GM23338 (cell line): ENCODE results near the gene NIPSNAP3A. TPM values are rescaled to one million over a fixed set of nuclear protein-coding genes. Genes with fewer than 3 reads are reported as not detected.
"Not testable (repeated sequence)": the region's sequence is repeated elsewhere in the genome, so short reads cannot be mapped to it uniquely, and the experiment has no call there.

Source experiments
- ATAC-seq: fragments of 200-7000 bp; cut with Tn5 transposase; 3 replicates; pipeline ENCODE4 v1.9.1; 2020
- DNase-seq: peaks from one replicate; pipeline ENCODE4 v3.0.0-alpha.2; 2015; ENCODE audit warnings: low spot score
- H2AFZ ChIP-seq: fragments of 200-600 bp; sonication (generic); 2 replicates; pipeline ENCODE4 v1.8.0; 2016; ENCODE audit warnings: antibody characterized with exemption, mild to moderate bottlenecking, moderate library complexity
- H3F3A ChIP-seq: fragments of 200-600 bp; sonication (generic); replicated peaks from 2 replicates; pipeline ENCODE4 v1.8.0; 2017; ENCODE audit warnings: antibody characterized with exemption, mixed run types, low read depth
- H3K27ac ChIP-seq: fragments of 200-600 bp; sonication (generic); 2 replicates; pipeline ENCODE4 v1.6.1; 2016; ENCODE audit warnings: low read depth
- H3K27me3 ChIP-seq: fragments of 200-600 bp; sonication (generic); 2 replicates; pipeline ENCODE4 v1.8.0; 2016; ENCODE audit warnings: mild to moderate bottlenecking, mixed run types, moderate library complexity; ENCODE audit not compliant: insufficient read depth
- H3K36me3 ChIP-seq: fragments of 200-600 bp; sonication (generic); 2 replicates; pipeline ENCODE4 v1.8.0; 2016; ENCODE audit warnings: mild to moderate bottlenecking; ENCODE audit not compliant: insufficient read depth
- H3K4me1 ChIP-seq: fragments of 200-600 bp; sonication (generic); 2 replicates; pipeline ENCODE4 v1.8.0; 2016; ENCODE audit warnings: mild to moderate bottlenecking, moderate library complexity; ENCODE audit not compliant: insufficient read depth
- H3K4me2 ChIP-seq: fragments of 200-600 bp; sonication (generic); 2 replicates; pipeline ENCODE4 v1.7.1; 2017; ENCODE audit warnings: mixed run types
- H3K4me3 ChIP-seq: fragments of 200-600 bp; sonication (generic); 2 replicates; pipeline ENCODE4 v1.6.1; 2016; ENCODE audit warnings: mixed run types
- H3K79me2 ChIP-seq: fragments of 200-600 bp; sonication (generic); replicated peaks from 2 replicates; pipeline ENCODE4 v1.8.0; 2017; ENCODE audit warnings: mild to moderate bottlenecking; ENCODE audit not compliant: insufficient read depth
- H3K9me2 ChIP-seq: fragments of 200-600 bp; sonication (generic); 2 replicates; pipeline ENCODE4 v1.8.0; 2017; ENCODE audit not compliant: insufficient read depth
- H4K20me1 ChIP-seq: fragments of 200-600 bp; sonication (generic); replicated peaks from 2 replicates; pipeline ENCODE4 v1.8.0; 2017; ENCODE audit warnings: mild to moderate bottlenecking; ENCODE audit not compliant: insufficient read depth
- H3K27ac Mint-ChIP-seq: 2 replicates; pipeline ENCODE4 v1.8.0; 2020; ENCODE audit warnings: inconsistent platforms, mild to moderate bottlenecking, moderate library complexity, mixed read lengths
- H3K27me3 Mint-ChIP-seq: 3 replicates; pipeline ENCODE4 v1.8.0; 2022; ENCODE audit warnings: low read depth, mild to moderate bottlenecking, moderate library complexity, mixed read lengths, inconsistent platforms; ENCODE audit not compliant: insufficient read depth, poor library complexity
- H3K36me3 Mint-ChIP-seq: 3 replicates; pipeline ENCODE4 v1.8.0; 2021; ENCODE audit warnings: low read depth, mild to moderate bottlenecking, inconsistent platforms, moderate library complexity, mixed read lengths
- H3K4me1 Mint-ChIP-seq: 3 replicates; pipeline ENCODE4 v1.8.0; 2020; ENCODE audit warnings: mild to moderate bottlenecking, inconsistent platforms, mixed read lengths
- H3K4me3 Mint-ChIP-seq: 3 replicates; pipeline ENCODE4 v1.8.0; 2021; ENCODE audit warnings: moderate library complexity, mild to moderate bottlenecking, inconsistent platforms, mixed read lengths
- H3K9me3 Mint-ChIP-seq: 3 replicates; pipeline ENCODE4 v1.8.0; 2020; ENCODE audit warnings: moderate library complexity, mild to moderate bottlenecking, inconsistent platforms, mixed read lengths
- CREB1 ChIP-seq: fragments of 250-450 bp; sonication (Bioruptor Pico); IDR thresholded peaks from 2 replicates; pipeline ENCODE4 v1.5.0; 2020; ENCODE audit warnings: low read depth, mild to moderate bottlenecking, moderate library complexity
- EZH2phosphoT487 ChIP-seq: fragments of 200-600 bp; sonication (generic); IDR thresholded peaks from one replicate; pipeline ENCODE4 v1.8.1; 2018; ENCODE audit warnings: antibody characterized with exemption; ENCODE audit not compliant: unreplicated experiment
- JUNB ChIP-seq: IDR thresholded peaks from one replicate; pipeline ENCODE4 v1.6.1; 2016; ENCODE audit warnings: antibody characterized with exemption; ENCODE audit not compliant: unreplicated experiment
- NANOG ChIP-seq: IDR thresholded peaks from 2 replicates; pipeline ENCODE4 v1.6.1; 2016; ENCODE audit warnings: antibody characterized with exemption, borderline replicate concordance
- polyA plus RNA-seq: library from polyadenylated mRNA; unstranded; fragments of >200 nt; fragmentation: Nextera tagmentation; extraction: Ambion mirVana; gene quantifications from 2 replicates; pipeline ENCODE4 v1.2.1, GENCODE V29; 2016
- total RNA-seq: library from RNA; depleted of rRNA; stranded (reverse); fragments of >200 nt; shearing (Covaris generic); gene quantifications from 2 replicates; pipeline ENCODE4 v1.2.3, GENCODE V29; 2014
- TF ChIP-seq, protein P1 (sequence below): IDR thresholded peaks from one replicate; pipeline ENCODE4 v1.6.1; 2018; ENCODE audit warnings: antibody characterized with exemption; ENCODE audit not compliant: unreplicated experiment
- TF ChIP-seq, protein P2 (sequence below): IDR thresholded peaks from 2 replicates; pipeline ENCODE4 v1.6.1; 2016; ENCODE audit warnings: antibody characterized with exemption

Gene NIPSNAP3A
- total and polyA plus RNA-seq, 2 experiments from 2014 or later, result 9.6 to 13.0 TPM

DNA sequence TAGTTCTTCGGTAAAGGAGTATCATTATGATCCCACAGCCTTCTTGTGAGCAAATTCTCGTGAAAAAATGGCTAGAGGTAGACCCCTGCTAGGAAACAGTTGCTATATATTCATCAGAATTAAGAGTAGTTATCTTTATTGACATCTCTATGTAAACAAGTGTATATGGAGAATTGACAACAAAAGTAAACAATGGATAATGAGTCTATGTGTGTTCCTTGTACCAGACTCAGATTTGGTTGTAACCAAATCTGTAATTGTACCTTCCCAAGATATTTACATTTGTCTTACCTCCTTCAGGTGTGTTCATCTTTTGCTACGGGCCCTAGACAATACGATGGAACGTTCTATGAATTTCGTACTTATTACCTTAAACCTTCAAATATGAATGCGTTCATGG is 18.5 kb downstream of the NIPSNAP3A start (continued):
- TF ChIP-seq, protein P1, sequence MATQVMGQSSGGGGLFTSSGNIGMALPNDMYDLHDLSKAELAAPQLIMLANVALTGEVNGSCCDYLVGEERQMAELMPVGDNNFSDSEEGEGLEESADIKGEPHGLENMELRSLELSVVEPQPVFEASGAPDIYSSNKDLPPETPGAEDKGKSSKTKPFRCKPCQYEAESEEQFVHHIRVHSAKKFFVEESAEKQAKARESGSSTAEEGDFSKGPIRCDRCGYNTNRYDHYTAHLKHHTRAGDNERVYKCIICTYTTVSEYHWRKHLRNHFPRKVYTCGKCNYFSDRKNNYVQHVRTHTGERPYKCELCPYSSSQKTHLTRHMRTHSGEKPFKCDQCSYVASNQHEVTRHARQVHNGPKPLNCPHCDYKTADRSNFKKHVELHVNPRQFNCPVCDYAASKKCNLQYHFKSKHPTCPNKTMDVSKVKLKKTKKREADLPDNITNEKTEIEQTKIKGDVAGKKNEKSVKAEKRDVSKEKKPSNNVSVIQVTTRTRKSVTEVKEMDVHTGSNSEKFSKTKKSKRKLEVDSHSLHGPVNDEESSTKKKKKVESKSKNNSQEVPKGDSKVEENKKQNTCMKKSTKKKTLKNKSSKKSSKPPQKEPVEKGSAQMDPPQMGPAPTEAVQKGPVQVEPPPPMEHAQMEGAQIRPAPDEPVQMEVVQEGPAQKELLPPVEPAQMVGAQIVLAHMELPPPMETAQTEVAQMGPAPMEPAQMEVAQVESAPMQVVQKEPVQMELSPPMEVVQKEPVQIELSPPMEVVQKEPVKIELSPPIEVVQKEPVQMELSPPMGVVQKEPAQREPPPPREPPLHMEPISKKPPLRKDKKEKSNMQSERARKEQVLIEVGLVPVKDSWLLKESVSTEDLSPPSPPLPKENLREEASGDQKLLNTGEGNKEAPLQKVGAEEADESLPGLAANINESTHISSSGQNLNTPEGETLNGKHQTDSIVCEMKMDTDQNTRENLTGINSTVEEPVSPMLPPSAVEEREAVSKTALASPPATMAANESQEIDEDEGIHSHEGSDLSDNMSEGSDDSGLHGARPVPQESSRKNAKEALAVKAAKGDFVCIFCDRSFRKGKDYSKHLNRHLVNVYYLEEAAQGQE, result no peak

DNA sequence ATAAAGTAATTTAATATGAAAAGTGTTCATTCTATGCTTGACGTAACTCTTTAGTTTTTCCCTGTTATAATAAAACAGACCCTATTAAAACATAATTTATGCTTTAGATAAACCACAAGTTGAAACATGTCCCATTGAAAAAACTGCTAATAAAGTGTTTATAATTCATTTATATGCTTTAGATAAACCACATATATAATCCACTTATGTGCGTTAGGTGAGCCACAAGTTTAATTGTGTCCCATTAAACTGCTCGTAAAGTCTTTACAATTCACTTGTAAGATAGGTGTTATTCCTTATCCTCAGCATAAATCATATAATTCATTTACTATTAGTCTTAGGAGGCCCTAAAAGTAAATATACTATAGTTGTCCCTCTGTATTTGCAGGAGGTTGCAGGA is 20.0 kb downstream of the NIPSNAP3A start:
- Histone ChIP-seq H3K27me3 (peaks cover 16% of the 10 kb centered on the region), H3K27ac (no peak overlapping the region), H3K4me1 (no peaks in the 10 kb centered on the region), H3K36me3 (no peaks in the 10 kb centered on the region), H3F3A (no peaks in the 10 kb centered on the region), H4K20me1 (no peaks in the 10 kb centered on the region), H3K4me3 (no peak overlapping the region), H2AFZ (no peak overlapping the region), H3K79me2 (no peaks in the 10 kb centered on the region), H3K9me2 (no peaks in the 10 kb centered on the region), H3K4me2 (no peak overlapping the region)
- no peak for TF ChIP-seq CREB1 (CRISPR knock-in tag)
- Mint-ChIP-seq H3K36me3 (no peaks in the 10 kb centered on the region), H3K4me1 (no peaks in the 10 kb centered on the region), H3K27me3 (peaks cover 12% of the 10 kb centered on the region), H3K9me3 (0 out of 3 replicates have a peak, but pooled peaks cover 4% of the 10 kb centered on the region), H3K4me3 (no peak overlapping the region), H3K27ac (no peak overlapping the region)
- ATAC-seq (no peak), DNase-seq (no peak)

DNA sequence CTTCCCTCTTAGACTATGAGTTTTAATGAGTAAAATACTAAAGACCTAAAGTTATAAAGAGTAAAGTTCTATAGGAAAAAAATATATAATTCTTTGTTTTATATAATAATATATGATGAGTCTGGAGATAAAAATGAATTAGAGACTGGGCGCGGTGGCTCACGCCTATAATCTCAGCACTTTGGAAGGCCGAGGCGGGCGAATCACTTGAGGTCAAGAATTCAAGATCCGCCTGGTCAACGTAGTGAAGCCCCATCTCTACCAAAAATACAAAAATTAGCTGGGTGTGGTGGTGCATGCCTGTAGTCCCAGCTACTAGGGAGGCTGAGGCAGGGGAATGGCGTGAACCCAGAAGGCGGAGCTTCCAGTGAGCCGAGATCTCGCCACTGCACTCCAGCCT is 21.5 kb downstream of the NIPSNAP3A start:
- H3K4me3 Mint-ChIP-seq, H3K9me3 Mint-ChIP-seq: not testable (repeated sequence)

DNA sequence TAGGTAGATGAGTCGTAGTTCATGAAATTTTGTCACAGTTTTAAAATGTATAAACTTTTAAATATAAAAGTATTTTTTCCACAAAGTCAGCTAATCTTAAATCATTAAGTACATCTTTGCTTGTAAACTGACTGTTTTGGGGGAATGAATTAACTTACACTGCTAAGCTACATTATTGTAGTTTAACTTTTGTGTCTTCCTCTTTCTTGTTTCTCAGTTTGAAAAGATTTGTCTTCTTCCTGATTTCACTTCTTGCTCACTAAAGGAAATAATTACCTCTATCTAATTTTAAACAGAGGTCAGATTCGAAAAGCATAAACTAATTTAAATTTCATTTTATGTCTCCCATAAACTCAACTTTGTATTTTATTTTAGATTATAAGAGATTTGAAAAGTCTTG is 22.2 kb downstream of the NIPSNAP3A start:
- no peaks in the 10 kb centered on the region for H3K4me1 Mint-ChIP-seq
- Histone ChIP-seq H3K79me2 (no peaks in the 10 kb centered on the region), H3K4me2 (no peak overlapping the region), H3K27me3 (peaks cover 8% of the 10 kb centered on the region), H4K20me1 (no peaks in the 10 kb centered on the region), H2AFZ (no peak overlapping the region), H3K4me3 (no peak overlapping the region), H3F3A (no peaks in the 10 kb centered on the region), H3K36me3 (no peaks in the 10 kb centered on the region), H3K4me1 (no peaks in the 10 kb centered on the region), H3K27ac (no peak overlapping the region), H3K9me2 (no peaks in the 10 kb centered on the region)
- H3K4me3 Mint-ChIP-seq, result no peak overlapping the region
- H3K9me3 Mint-ChIP-seq, result no peaks in the 10 kb centered on the region
- no peak overlapping the region for H3K27ac Mint-ChIP-seq
- DNase-seq (no peak), ATAC-seq (no peak)
- TF ChIP-seq, protein P1, result no peak
- TF ChIP-seq JUNB, result no peak
- TF ChIP-seq, protein P2, sequence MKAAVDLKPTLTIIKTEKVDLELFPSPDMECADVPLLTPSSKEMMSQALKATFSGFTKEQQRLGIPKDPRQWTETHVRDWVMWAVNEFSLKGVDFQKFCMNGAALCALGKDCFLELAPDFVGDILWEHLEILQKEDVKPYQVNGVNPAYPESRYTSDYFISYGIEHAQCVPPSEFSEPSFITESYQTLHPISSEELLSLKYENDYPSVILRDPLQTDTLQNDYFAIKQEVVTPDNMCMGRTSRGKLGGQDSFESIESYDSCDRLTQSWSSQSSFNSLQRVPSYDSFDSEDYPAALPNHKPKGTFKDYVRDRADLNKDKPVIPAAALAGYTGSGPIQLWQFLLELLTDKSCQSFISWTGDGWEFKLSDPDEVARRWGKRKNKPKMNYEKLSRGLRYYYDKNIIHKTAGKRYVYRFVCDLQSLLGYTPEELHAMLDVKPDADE, result no peak
- TF ChIP-seq NANOG, result no peak
- no peak for TF ChIP-seq EZH2phosphoT487
- no peaks in the 10 kb centered on the region for H3K36me3 Mint-ChIP-seq
- H3K27me3 Mint-ChIP-seq, result no peaks in the 10 kb centered on the region

More for the DNA sequence above, 21.5 kb downstream of the NIPSNAP3A start:
- ATAC-seq, H3K27me3 ChIP-seq, H3K9me2 ChIP-seq, H4K20me1 ChIP-seq, H3K36me3 ChIP-seq, H3F3A ChIP-seq, H3K4me2 ChIP-seq, H2AFZ ChIP-seq, H3K27ac ChIP-seq, H3K4me3 ChIP-seq, H3K27me3 Mint-ChIP-seq, H3K36me3 Mint-ChIP-seq, DNase-seq, H3K4me1 ChIP-seq, H3K79me2 ChIP-seq, H3K27ac Mint-ChIP-seq, H3K4me1 Mint-ChIP-seq: not testable (repeated sequence)
